ENCODE results near the gene ARSI.

Gene ARSI

GRCh38 chr5:150313501-150313900 is 10.8 kb upstream of the ARSI start:
- in situ Hi-C loops (cut with HindIII; ENCODE audit: low pct_ligation_motif_present, low pct_unique_long_range_greater_than_20kb, low sequenced_read_pairs): no loop called here
- DNase-seq: no peak

DNA sequence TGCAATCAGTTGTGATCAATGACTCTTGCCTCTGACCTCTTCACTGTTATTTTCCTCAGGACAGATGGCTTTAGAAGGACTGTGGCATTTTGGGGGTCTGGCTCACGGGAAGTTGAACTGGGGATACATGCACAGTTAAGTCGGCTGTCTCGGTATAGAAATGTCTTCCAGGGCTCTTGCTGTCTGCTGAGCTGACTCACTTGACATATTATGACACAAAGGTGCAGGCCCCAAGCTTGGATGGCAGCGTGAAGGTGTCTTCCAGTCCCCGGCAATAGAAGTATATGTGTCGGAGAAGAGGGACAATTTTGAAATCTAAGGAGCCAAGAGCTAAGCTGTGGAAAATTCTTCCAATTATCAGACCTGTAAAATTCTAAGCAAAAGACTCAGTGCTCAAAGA is 9.8 kb upstream of the ARSI start:
- no peak for DNase-seq
- in situ Hi-C loops (cut with HindIII; ENCODE audit: low pct_ligation_motif_present, low pct_unique_long_range_greater_than_20kb, low sequenced_read_pairs): no loop called here

DNA sequence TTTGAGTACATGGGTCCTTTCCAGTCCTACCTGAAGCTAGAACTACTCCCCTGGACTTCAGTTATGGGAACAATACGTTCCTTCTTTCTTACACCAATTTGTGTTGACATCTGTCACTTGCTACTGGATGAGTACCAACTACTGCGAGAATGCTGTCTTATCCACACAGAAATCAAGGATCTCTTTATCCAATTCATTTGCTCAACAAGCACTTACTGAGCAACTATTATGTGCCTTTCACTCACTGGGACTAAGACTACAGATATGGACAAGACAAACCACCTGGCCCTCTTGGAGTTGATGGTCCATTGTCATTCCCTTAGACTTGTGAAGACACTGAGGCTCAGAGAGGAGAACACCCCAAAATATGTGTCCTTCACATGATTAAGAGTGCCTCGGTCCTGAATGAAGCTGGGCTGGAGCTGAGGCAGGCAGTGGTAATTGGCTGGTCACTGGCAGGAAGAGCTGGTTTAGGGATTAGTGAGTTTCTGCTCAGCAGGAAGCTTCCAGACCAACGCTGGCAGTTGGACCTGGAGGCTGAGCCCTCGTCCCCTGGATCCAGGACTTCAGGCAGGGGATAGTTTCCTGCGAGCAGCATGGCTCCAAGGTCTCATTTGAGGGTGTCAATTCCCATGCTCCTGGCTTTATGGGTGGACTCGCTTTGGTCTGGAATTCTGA is 8.4 kb upstream of the ARSI start:
- in situ Hi-C loops (cut with HindIII; ENCODE audit: low pct_ligation_motif_present, low pct_unique_long_range_greater_than_20kb, low sequenced_read_pairs): no loop called here
- no peak for DNase-seq

GRCh38 chr5:150310246-150310645 is 7.5 kb upstream of the ARSI start:
- in situ Hi-C loops (cut with HindIII; ENCODE audit: low pct_ligation_motif_present, low pct_unique_long_range_greater_than_20kb, low sequenced_read_pairs): no loop called here
- no peak for DNase-seq

DNA sequence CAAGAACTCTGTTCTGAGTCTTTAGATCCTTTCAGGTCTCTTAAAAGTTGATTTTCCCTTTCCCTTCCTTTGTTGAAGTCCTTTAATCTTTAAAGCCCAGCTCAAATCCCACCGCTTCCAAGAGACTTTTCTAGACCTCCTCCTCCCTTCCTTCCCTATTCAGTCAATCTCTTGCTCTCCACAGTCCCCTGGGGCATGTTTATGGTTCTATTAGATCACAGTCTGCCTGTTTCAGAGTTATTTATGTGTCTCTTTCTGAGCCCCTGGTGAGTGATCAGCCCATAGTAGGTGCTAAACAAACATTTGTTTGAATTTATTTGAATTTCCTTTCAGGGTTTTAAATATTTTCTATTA is 7.2 kb upstream of the ARSI start:
- in situ Hi-C loops (cut with HindIII; ENCODE audit: low pct_ligation_motif_present, low pct_unique_long_range_greater_than_20kb, low sequenced_read_pairs): no loop called here
- no peak for DNase-seq

DNA sequence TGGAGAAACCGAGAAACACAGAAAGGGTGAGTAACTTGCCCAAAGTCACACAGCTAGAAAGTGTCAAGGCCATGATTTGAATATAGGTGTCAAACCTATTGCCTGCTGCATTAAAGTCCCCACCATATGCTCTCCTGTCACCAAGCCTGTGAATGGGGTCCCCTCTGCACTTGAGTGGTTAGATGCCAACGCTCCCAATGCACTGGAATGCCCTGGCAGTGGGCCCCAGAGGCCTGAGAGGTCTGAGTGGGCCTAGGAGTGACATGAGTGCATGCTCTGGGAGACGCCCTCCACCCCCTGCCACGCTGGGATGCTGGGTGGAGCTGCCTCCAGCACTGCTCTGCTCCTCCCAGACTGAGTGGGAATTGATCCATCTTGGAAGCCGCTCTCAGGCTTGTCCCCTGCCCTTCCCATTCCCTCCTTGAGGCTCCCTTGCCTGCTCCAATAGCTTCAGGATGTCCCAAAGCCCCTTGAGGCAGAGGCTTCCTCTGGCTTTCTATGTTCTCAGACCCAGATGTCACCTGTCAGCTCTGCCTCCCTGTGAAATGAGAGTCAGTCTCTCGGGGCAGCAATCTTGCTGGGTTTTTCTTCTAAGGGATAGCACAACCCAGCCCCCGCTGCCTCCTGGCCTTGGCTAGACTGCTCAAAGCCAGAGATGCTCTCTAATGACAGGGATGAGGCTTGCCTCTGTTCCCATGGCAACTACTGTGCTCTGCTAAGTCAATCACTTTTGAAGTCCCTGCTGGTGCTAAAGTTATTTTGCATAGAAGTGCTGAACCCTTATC is 6.6 kb upstream of the ARSI start:
- DNase-seq: no peak
- in situ Hi-C loops (cut with HindIII; ENCODE audit: low pct_ligation_motif_present, low pct_unique_long_range_greater_than_20kb, low sequenced_read_pairs): no loop called here

DNA sequence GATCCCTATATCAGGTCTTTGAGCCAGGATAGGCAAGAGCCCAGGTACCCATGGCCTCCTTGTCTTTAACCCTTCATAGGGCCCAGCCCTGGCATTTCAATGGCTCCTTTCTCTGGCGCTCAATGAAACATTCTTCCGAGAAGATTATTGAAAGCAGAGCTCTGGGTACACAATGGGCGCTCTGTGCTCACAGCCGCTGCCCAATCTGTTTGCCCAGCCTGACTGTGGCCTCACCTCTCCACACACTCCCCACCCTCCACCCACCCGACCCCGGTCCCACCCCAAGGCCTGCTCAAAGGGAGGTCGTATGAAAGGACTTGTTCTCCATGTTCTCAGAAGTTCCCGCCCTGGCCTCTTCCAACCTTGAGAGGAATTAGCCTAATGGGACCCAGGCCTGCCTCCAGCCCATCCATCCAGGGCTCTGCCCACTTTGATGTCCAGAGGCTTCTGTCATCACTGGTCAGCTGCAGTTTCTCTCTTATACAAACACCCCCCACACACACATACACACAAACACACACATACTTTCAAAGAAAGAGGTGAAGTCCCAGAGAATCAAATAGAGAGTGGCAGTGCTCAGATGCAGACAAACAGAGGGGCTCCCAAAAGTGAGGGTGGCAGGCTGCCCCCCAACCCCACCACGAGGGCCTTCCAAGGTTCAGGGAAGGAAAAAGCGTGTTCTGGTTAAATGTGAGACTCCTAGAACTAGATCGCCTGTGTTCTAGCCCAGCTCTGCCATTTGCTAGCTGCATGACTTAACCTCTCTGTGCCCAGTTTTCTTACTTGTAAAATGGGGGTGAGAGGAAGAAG is 5.1 kb upstream of the ARSI start:
- DNase-seq: no peak
- in situ Hi-C loops (cut with HindIII; ENCODE audit: low pct_ligation_motif_present, low pct_unique_long_range_greater_than_20kb, low sequenced_read_pairs): no loop called here

- no peak for DNase-seq
- in situ Hi-C loops (cut with HindIII; ENCODE audit: low pct_ligation_motif_present, low pct_unique_long_range_greater_than_20kb, low sequenced_read_pairs): no loop called here
These were observed 4.1 kb upstream of the ARSI start for GRCh38 chr5:150306775-150307174.

GRCh38 chr5:150305557-150305956 is 2.9 kb upstream of the ARSI start:
- in situ Hi-C loops (cut with HindIII; ENCODE audit: low pct_ligation_motif_present, low pct_unique_long_range_greater_than_20kb, low sequenced_read_pairs): no loop called here

DNA sequence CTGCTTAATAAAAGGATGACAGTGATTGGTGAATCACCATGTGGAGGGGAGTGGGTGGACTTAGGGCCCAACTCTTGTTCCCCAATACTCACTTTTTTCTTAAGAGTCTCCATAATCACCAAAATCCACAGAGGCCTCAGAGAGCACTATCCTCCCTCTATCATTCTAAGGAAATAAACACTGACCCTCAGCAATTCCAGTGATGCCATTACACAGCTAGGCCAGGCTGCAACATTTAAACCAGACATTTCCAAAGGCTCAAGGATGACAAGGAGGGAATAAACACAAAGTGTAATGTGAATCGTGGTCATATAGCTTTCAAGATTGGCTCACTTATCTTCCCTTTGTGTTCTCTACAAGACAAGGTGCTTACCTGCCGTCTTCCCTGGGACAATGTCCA is 2.4 kb upstream of the ARSI start:
- DNase-seq: no peak
- in situ Hi-C loops (cut with HindIII; ENCODE audit: low pct_ligation_motif_present, low pct_unique_long_range_greater_than_20kb, low sequenced_read_pairs): no loop called here

More at GRCh38 chr5:150305557-150305956, 2.9 kb upstream of the ARSI start:
- DNase-seq: no peak

DNA sequence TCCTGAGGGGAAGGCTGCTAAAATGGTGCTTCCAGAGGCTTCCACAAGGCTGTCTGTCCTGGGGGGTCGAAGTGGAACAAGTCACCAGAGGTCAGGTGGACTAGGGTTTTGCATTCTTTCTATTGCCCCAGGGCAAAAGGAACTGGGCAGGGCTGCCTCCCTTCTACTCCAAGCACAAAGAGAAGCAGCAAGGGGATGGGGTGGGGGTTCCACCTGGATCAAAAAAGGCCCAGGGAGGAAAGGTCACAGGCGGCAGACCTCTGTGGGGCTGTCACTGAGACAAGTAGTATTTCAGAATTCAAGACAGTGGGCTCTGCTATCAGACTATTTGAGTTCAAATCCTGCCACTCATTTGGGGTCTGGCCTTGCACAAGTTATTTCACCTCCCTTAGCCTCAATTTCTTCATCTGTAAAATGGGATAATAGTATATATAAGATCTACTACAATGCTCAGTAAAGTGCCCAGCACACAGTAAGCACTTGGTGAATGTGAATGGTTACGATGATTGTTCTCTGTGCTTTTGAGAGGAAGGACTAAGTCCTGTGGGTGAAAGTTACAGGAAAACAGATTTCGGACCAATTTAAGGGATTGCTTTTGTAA is 1.9 kb upstream of the ARSI start:
- no peak for DNase-seq
- in situ Hi-C loops (cut with HindIII; ENCODE audit: low pct_ligation_motif_present, low pct_unique_long_range_greater_than_20kb, low sequenced_read_pairs): no loop called here

DNA sequence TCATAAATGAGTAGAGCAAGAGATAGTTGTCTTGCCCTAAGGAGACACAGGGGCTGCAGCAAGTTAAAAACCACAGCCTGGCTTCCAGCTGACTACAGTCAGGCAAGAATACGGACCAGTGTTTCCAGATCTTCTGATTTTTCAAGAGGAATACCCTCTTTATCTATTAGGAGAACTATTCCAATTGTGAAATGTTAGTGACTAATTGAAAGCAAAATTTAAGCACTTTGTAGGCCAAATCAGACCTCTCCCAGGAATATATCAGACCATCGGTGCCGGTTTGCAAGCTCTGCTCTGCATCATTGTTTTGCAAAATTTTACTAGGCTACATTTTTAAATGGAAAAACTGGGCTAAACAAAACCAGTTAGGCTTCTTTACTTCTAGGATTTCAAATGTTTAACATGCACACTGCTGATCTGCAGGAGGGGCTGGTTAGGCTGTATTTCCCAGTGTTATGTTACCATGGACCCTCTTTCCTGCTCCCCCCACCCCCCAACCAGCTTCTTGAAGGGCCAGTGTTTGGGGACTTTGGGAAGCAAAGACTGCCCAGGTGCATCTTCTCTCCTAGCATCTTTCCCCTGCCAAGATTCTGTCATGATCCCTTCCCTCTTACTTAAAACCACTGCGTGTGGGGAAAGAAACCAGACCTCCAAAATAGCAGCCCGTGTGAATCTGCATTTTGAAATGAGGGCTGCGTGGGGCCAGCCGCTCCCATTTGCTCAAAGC is 1.1 kb upstream of the ARSI start:
- DNase-seq: no peak
- in situ Hi-C loops (cut with HindIII; ENCODE audit: low pct_ligation_motif_present, low pct_unique_long_range_greater_than_20kb, low sequenced_read_pairs): no loop called here

DNA sequence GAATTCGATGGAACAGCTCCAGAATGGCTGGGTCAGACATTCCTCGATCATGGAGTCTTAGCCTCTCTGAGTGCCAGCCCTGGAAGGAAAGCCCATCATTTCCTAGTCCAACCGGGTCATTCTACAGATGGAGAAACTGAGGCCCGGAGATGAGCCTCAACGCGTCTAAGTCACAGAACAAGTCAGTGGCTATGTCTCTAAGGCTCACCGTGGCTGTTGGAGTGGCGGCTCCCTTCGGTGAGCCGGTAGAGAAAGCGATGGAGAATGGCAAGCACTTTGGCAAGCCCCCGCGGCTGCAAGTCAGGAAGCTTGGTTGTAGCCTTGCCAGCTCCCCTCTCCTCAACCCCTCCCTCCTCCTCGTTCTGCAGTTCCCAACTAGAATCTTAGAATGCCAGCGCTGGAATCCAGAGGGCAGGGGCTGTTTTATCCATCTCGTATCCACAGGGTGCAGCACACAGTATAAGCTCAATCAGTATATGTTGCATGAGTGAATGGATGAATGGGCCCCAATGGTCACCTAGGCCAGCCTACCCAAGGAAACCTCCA is 438 bp upstream of the ARSI start:
- DNase-seq: no peak
- in situ Hi-C loops (cut with HindIII; ENCODE audit: low pct_ligation_motif_present, low pct_unique_long_range_greater_than_20kb, low sequenced_read_pairs): no loop called here

GRCh38 chr5:150301901-150302300 is 804 bp downstream of the ARSI start:
- peak; percentile 30 for DNase-seq
- in situ Hi-C loops (cut with HindIII; ENCODE audit: low pct_ligation_motif_present, low pct_unique_long_range_greater_than_20kb, low sequenced_read_pairs): no loop called here

DNA sequence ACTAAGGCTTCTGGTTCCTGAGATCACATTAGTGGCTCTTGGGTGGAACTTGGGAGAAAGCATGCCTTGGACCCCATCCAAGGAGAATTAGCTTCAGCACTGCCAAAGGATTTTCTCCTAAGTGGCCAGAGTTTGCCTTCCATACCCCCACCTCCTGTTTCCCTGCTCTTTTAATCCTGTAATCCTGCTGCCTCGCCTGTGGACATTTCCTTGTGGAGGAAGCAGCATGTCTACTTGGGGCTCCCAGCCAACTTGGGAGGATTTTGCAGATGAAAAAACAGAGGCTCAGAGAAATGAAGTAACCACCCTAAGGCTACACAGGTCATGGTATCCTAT is 1.6 kb downstream of the ARSI start:
- in situ Hi-C loops (cut with HindIII; ENCODE audit: low pct_ligation_motif_present, low pct_unique_long_range_greater_than_20kb, low sequenced_read_pairs): no loop called here
- DNase-seq: no peak

DNA sequence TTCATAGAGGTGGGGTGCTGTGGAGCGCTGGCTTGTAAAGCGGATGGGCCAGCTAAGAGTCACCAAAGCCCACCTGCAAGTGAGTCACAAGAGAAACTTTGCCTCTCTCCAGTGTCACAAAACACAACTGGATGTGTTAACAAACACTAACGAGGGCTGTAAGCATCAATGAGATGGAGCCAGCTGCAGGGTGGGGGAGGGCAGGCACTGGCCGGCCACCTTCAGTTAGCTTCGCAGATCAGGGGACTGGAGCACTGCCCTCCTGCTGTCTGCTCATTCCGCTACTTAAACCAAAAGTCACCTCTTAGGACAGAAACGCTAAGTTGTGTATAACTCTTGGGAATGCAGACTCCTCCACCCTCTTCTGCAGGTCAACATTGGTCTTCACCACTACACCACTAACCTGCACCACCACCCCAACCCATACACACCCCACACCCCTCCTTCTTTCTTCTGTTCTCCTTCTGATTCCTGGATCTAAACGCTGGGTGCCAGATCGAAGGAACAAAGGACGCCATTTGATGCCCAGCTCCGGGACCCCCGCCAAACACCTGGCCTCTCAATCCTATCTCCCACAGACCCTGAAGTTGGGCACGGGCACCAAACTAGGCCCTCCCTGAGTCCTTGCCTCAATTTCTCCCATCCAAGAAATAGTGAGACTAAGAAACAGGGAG is 2.1 kb downstream of the ARSI start:
- no peak for DNase-seq
- in situ Hi-C loops (cut with HindIII; ENCODE audit: low pct_ligation_motif_present, low pct_unique_long_range_greater_than_20kb, low sequenced_read_pairs): no loop called here

- no peak for DNase-seq
- in situ Hi-C loops (cut with HindIII; ENCODE audit: low pct_ligation_motif_present, low pct_unique_long_range_greater_than_20kb, low sequenced_read_pairs): no loop called here
These were observed 3.0 kb downstream of the ARSI start for GRCh38 chr5:150299571-150300327.

Data from ACHN (cell line).